Stimulated activated CD8-positive, alpha-beta memory T cell treated with anti-CD3 and anti-CD28 coated beads, Interleukin-7, amount 100 ng/mL, for 1 hour (primary cell): ENCODE results near the gene HECTD3.
"Not testable (repeated sequence)": the region's sequence is repeated elsewhere in the genome, so short reads cannot be mapped to it uniquely, and the experiment has no call there.

Experiments
- DNase-seq, 2 donors: peaks; one replicate each; pipeline ENCODE4 v3.0.0-alpha.2; 2020; ENCODE audit warnings: low read depth in 2 of 2

The HECTD3 gene

GRCh38 chr1:44988531-44989156 lies 22.5 kb downstream of the HECTD3 start:
- DNase-seq: no peak

GRCh38 chr1:44985747-44986359 lies 25.3 kb downstream of the HECTD3 start:
- no peak for DNase-seq

- not testable (repeated sequence) for DNase-seq
Observed at GRCh38 chr1:44977372-44977771, 33.8 kb downstream of the HECTD3 start.

- no peak for DNase-seq
Observed at GRCh38 chr1:44976252-44976651, 34.9 kb downstream of the HECTD3 start.

GRCh38 chr1:44973645-44974044 lies 37.5 kb downstream of the HECTD3 start:
- no peak for DNase-seq

- DNase-seq: no peak
Observed at GRCh38 chr1:44970317-44970716, 40.8 kb downstream of the HECTD3 start.

- DNase-seq: no peak
Observed at GRCh38 chr1:44964396-44964795, 46.7 kb downstream of the HECTD3 start.

- DNase-seq: no peak
Observed at GRCh38 chr1:44962729-44963128, 48.4 kb downstream of the HECTD3 start.

GRCh38 chr1:44962022-44962421 lies 49.1 kb downstream of the HECTD3 start:
- not testable (repeated sequence) for DNase-seq

- not testable (repeated sequence) for DNase-seq
Observed at GRCh38 chr1:44957566-44957965, 53.6 kb downstream of the HECTD3 start.

- DNase-seq: not testable (repeated sequence)
Observed at GRCh38 chr1:44956077-44956476, 55.0 kb downstream of the HECTD3 start.
